ENCODE results near the gene HCFC2. TPM values are rescaled to one million over a fixed set of nuclear protein-coding genes. Genes with fewer than 3 reads are reported as not detected.

The HCFC2 gene
- total and polyA plus RNA-seq, 2 experiments from 2014 or later: 7.5 to 15.1 TPM

- Histone ChIP-seq H3K9me2 (replicated peaks; ENCODE audit: insufficient read depth) (no peaks in the 10 kb centered on the region), H2AFZ (no peak overlapping the region), H4K20me1 (ENCODE audit: insufficient read depth, poor library complexity, severe bottlenecking) (no peaks in the 10 kb centered on the region), H3K27me3 (no peaks in the 10 kb centered on the region), H3K79me2 (peaks cover 34% of the 10 kb centered on the region), H3K4me1 (ENCODE audit: insufficient read depth) (no peaks in the 10 kb centered on the region), H3K4me2 (no peak overlapping the region), H3K27ac (no peak overlapping the region), H3K9me3 (ENCODE audit: low read depth) (no peaks in the 10 kb centered on the region), H3K4me3 (no peak overlapping the region), H3K36me3 (replicated peaks; ENCODE audit: insufficient read depth, low read depth) (no peaks in the 10 kb centered on the region)
- no peak for DNase-seq (ENCODE audit: low spot score)
- TF ChIP-seq EZH2 (IDR thresholded peaks at IDR 0.05; ENCODE audit: borderline replicate concordance) (no peak), CTCF (IDR thresholded peaks at IDR 0.05; ENCODE audit: poor library complexity) (no peak), EZH2phosphoT487 (IDR thresholded peaks at IDR 0.05; ENCODE audit: low read depth, severe bottlenecking, unreplicated experiment) (no peak)
- WGBS (ENCODE audit: low lambda C conversion rate, missing lambda C conversion rate): 89% methylated on average over 2 of the region's 2 CpGs
Measured at GRCh38 chr12:104072099-104072498, 7.8 kb downstream of the HCFC2 start.

GRCh38 chr12:104073699-104074098 lies 9.4 kb downstream of the HCFC2 start:
- no peak overlapping the region for H3K27ac ChIP-seq
- no peaks in the 10 kb centered on the region for H3K36me3 ChIP-seq (replicated peaks; ENCODE audit: insufficient read depth, low read depth)
- H3K4me3 ChIP-seq: no peak overlapping the region
- DNase-seq (ENCODE audit: low spot score): no peak
- peaks cover 27% of the 10 kb centered on the region for H3K79me2 ChIP-seq
- no peak overlapping the region for H3K4me2 ChIP-seq
- no peak for TF ChIP-seq EZH2phosphoT487 (IDR thresholded peaks at IDR 0.05; ENCODE audit: low read depth, severe bottlenecking, unreplicated experiment)
- no peak for TF ChIP-seq EZH2 (IDR thresholded peaks at IDR 0.05; ENCODE audit: borderline replicate concordance)
- no peak for TF ChIP-seq CTCF (IDR thresholded peaks at IDR 0.05; ENCODE audit: poor library complexity)
- no peaks in the 10 kb centered on the region for H3K9me3 ChIP-seq (ENCODE audit: low read depth)
- H2AFZ ChIP-seq: no peak overlapping the region
- H3K9me2 ChIP-seq (replicated peaks; ENCODE audit: insufficient read depth): no peaks in the 10 kb centered on the region
- H3K4me1 ChIP-seq (ENCODE audit: insufficient read depth): no peaks in the 10 kb centered on the region
- WGBS (ENCODE audit: low lambda C conversion rate, missing lambda C conversion rate): 86% methylated on average over 1 of the region's 1 CpG
- H4K20me1 ChIP-seq (ENCODE audit: insufficient read depth, poor library complexity, severe bottlenecking): no peaks in the 10 kb centered on the region
- no peaks in the 10 kb centered on the region for H3K27me3 ChIP-seq

GRCh38 chr12:104079024-104079423 lies 14.7 kb downstream of the HCFC2 start:
- 67% methylated on average over 1 of the region's 1 CpG for WGBS (ENCODE audit: low lambda C conversion rate, missing lambda C conversion rate)
- DNase-seq (ENCODE audit: low spot score): no peak
- no peaks in the 10 kb centered on the region for H3K36me3 ChIP-seq (replicated peaks; ENCODE audit: insufficient read depth, low read depth)
- peaks cover 16% of the 10 kb centered on the region for H3K79me2 ChIP-seq
- no peaks in the 10 kb centered on the region for H4K20me1 ChIP-seq (ENCODE audit: insufficient read depth, poor library complexity, severe bottlenecking)
- no peak overlapping the region for H3K27ac ChIP-seq
- H2AFZ ChIP-seq: no peak overlapping the region
- no peaks in the 10 kb centered on the region for H3K9me2 ChIP-seq (replicated peaks; ENCODE audit: insufficient read depth)
- no peak overlapping the region for H3K4me3 ChIP-seq
- no peak for TF ChIP-seq CTCF (IDR thresholded peaks at IDR 0.05; ENCODE audit: poor library complexity)
- TF ChIP-seq EZH2 (IDR thresholded peaks at IDR 0.05; ENCODE audit: borderline replicate concordance): no peak
- TF ChIP-seq EZH2phosphoT487 (IDR thresholded peaks at IDR 0.05; ENCODE audit: low read depth, severe bottlenecking, unreplicated experiment): no peak
- no peaks in the 10 kb centered on the region for H3K9me3 ChIP-seq (ENCODE audit: low read depth)
- H3K4me1 ChIP-seq (ENCODE audit: insufficient read depth): no peaks in the 10 kb centered on the region
- H3K27me3 ChIP-seq: no peaks in the 10 kb centered on the region
- H3K4me2 ChIP-seq: no peak overlapping the region

- no peak overlapping the region for H3K27ac ChIP-seq
- TF ChIP-seq CTCF (IDR thresholded peaks at IDR 0.05; ENCODE audit: poor library complexity) (no peak), EZH2phosphoT487 (IDR thresholded peaks at IDR 0.05; ENCODE audit: low read depth, severe bottlenecking, unreplicated experiment) (no peak), EZH2 (IDR thresholded peaks at IDR 0.05; ENCODE audit: borderline replicate concordance) (no peak)
- no peak overlapping the region for H2AFZ ChIP-seq
- H3K4me3 ChIP-seq: no peak overlapping the region
- no peaks in the 10 kb centered on the region for H3K9me2 ChIP-seq (replicated peaks; ENCODE audit: insufficient read depth)
- no peaks in the 10 kb centered on the region for H3K9me3 ChIP-seq (ENCODE audit: low read depth)
- H4K20me1 ChIP-seq (ENCODE audit: insufficient read depth, poor library complexity, severe bottlenecking): no peaks in the 10 kb centered on the region
- peaks cover 4% of the 10 kb centered on the region for H3K79me2 ChIP-seq
- no peaks in the 10 kb centered on the region for H3K36me3 ChIP-seq (replicated peaks; ENCODE audit: insufficient read depth, low read depth)
- H3K27me3 ChIP-seq: no peaks in the 10 kb centered on the region
- no peak overlapping the region for H3K4me2 ChIP-seq
- 95% methylated on average over 1 of the region's 1 CpG for WGBS (ENCODE audit: low lambda C conversion rate, missing lambda C conversion rate)
- DNase-seq (ENCODE audit: low spot score): no peak
- H3K4me1 ChIP-seq (ENCODE audit: insufficient read depth): no peaks in the 10 kb centered on the region
Measured at GRCh38 chr12:104080764-104081163, 16.4 kb downstream of the HCFC2 start.
